Activated naive CD4-positive, alpha-beta T cell treated with anti-CD3 and anti-CD28 coated beads, Interleukin-2, amount 50 U/mL, for 72 hours (primary cell): ENCODE measurements around the gene CAMK4. TPM values are rescaled to one million over a fixed set of nuclear protein-coding genes. Genes with fewer than 3 reads are reported as not detected.

ENCODE experiments used
- ATAC-seq, 2 donors: fragments of 150-1000 bp; cut with Tn5 transposase; 2 replicates each; pipeline ENCODE4 v1.10.0; 2021; ENCODE audit warnings: mild to moderate bottlenecking in 2 of 2, moderate library complexity in 2 of 2
- DNase-seq, 2 donors: peaks; one replicate each; pipeline ENCODE4 v3.0.0; 2021 to 2022; ENCODE audit warnings: low spot score in 2 of 2
- H3K27ac Mint-ChIP-seq, 2 donors: one replicate each; pipeline ENCODE4 v1.8.0; 2022; ENCODE audit warnings: mild to moderate bottlenecking in 2 of 2, mixed read lengths in 2 of 2
- H3K36me3 Mint-ChIP-seq, 2 donors: one replicate each; pipeline ENCODE4 v1.8.0; 2022; ENCODE audit warnings: mixed read lengths in 2 of 2
- H3K9me3 Mint-ChIP-seq, 2 donors: one replicate each; pipeline ENCODE4 v1.8.0; 2022; ENCODE audit warnings: mixed read lengths in 2 of 2
- total RNA-seq, 2 donors: library from RNA; stranded (reverse); gene quantifications; one replicate each; pipeline ENCODE4 v1.2.3, GENCODE V29; 2022

The CAMK4 gene
- total RNA-seq, 2 donors from 2014 or later: 39.0 to 51.3 TPM

DNA sequence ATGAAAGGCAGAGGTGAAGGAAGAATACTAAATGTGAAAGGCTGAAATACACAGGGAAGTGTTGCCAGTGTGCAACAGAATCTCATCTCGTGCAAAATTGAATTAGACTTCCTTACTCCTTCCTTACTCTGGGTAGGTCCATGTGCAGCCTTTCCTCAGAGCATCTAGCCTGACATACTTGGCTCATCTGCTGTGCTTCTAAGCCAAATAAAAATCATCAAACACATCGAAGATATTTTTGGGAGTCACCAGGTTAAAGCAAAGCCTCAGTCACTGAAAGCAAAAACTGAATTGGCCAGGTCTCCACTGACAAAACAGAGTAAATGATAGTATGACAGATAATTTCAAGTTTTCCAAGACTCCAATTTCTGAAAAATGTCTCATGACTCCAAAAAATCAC, 268.8 kb downstream of the CAMK4 start:
- Mint-ChIP-seq H3K36me3 (peaks cover 0 to 15% of the 10 kb centered on the region in 2 donors), H3K27ac (peak overlapping the region in 1 of 2 donors; percentile 93), H3K9me3 (no peaks in the 10 kb centered on the region)
- ATAC-seq: no peak
- DNase-seq: no peak

DNA sequence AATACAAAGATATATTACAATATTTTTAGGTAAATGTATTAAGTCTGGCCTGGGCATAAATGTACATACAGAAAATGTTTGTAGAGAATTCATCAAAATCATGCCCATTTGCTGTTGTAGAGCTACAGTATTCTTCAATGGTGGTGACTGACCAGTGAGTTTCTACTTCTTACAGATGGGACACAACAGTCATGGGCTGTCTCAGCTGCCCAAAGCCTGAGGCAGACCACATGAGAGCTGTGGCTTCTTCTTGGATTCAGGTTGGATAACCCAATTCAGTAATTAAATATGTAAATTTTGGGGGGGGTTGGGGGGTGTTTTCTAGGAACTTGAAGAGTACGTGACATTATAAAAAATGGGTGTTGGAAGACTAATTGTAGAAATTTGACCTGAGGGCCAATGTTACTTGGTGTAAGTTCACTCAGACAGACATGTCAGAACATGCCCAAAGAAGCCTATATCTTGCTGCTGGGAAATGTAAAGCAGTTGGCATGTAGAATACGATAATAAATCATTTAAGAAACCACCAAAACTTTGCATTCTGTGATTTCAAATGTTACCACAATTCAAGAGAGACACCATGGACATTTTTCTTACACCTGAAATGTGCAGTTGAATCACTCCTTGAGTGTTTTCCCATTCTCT, 270.3 kb downstream of the CAMK4 start:
- Mint-ChIP-seq H3K36me3 (peaks cover 0 to 21% of the 10 kb centered on the region in 2 donors), H3K27ac (peak overlapping the region; percentile 36 to 93), H3K9me3 (no peaks in the 10 kb centered on the region)
- DNase-seq (no peak), ATAC-seq (peak in 1 of 2 donors; percentile 85)

GRCh38 chr5:111495159-111495558, 271.0 kb downstream of the CAMK4 start:
- peaks cover 0 to 21% of the 10 kb centered on the region in 2 donors for H3K36me3 Mint-ChIP-seq
- H3K9me3 Mint-ChIP-seq: no peaks in the 10 kb centered on the region
- ATAC-seq (peak in 1 of 2 donors; percentile 15), DNase-seq (no peak)
- H3K27ac Mint-ChIP-seq: peak overlapping the region in 1 of 2 donors; percentile 93

DNA sequence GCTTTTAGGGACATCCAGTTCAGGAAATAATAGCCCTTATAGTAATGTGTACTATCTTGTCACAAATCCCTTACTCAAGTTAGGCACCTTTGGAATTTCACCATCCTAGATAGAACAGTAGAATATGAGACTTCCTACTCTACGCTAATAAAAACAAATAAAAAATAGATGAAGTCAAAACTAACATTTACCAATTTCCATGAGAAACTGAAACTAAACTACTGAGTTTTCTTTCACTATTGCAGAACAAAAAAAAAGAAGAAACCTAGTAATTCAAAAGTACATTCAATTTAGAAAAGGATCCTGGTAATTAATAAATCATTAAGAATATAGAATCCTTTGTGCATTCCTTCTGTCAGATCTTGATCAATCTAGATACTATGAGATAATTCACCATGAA, 274.2 kb downstream of the CAMK4 start:
- Mint-ChIP-seq H3K36me3 (peaks cover 6 to 33% of the 10 kb centered on the region in 2 donors), H3K9me3 (no peaks in the 10 kb centered on the region), H3K27ac (peak overlapping the region in 1 of 2 donors; percentile 26)
- no peak for ATAC-seq
- no peak for DNase-seq

GRCh38 chr5:111502956-111503355, 278.8 kb downstream of the CAMK4 start:
- Mint-ChIP-seq H3K36me3 (peaks cover 6 to 27% of the 10 kb centered on the region in 2 donors), H3K27ac (no peak overlapping the region), H3K9me3 (no peaks in the 10 kb centered on the region)
- DNase-seq: no peak
- no peak for ATAC-seq

DNA sequence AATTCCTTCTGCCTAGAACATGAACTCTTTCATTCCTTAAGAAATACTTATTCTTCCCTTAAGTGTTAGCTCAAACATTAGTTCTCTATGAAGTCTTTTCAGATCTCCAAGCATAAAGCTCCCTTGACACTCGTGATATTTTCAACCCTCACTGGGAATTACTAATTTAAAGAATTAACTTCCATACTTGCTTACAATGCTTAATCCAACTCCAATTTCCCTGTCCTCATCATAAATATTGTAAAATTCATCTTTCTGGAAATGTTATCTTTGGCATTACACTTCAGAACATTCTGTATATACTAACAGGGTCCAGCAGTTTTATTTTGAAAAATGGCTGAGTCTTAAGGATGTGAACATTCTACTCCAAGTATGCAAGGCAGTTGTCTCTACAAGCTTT, 280.9 kb downstream of the CAMK4 start:
- DNase-seq (no peak), ATAC-seq (no peak)
- Mint-ChIP-seq H3K36me3 (peaks cover 6 to 18% of the 10 kb centered on the region in 2 donors), H3K9me3 (no peaks in the 10 kb centered on the region), H3K27ac (no peak overlapping the region)

DNA sequence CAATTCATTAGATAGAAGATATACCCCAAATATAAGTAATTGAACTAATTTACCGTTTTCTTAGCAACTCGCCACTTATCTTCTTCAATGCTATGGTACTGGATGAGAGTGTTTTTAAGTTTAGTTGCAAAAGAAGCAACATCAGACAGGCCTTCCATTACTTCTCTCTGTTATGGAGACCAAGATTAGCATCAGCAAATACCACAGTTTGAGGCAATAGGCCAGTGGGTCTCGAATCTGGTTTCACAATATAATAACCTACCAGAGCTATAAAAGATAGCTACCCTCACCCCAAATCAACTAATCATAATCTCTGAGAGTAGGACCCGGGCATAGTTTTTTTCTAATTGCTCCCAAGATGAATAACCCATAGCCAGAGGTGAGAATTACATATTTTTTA, 283.1 kb downstream of the CAMK4 start:
- H3K36me3 Mint-ChIP-seq: peaks cover 12 to 17% of the 10 kb centered on the region in 2 donors
- no peaks in the 10 kb centered on the region for H3K9me3 Mint-ChIP-seq
- no peak for DNase-seq
- H3K27ac Mint-ChIP-seq: no peak overlapping the region
- no peak for ATAC-seq

- H3K27ac Mint-ChIP-seq: no peak overlapping the region
- H3K36me3 Mint-ChIP-seq: peaks cover 13 to 22% of the 10 kb centered on the region in 2 donors
These were observed 284.9 kb downstream of the CAMK4 start for GRCh38 chr5:111509119-111509518.

DNA sequence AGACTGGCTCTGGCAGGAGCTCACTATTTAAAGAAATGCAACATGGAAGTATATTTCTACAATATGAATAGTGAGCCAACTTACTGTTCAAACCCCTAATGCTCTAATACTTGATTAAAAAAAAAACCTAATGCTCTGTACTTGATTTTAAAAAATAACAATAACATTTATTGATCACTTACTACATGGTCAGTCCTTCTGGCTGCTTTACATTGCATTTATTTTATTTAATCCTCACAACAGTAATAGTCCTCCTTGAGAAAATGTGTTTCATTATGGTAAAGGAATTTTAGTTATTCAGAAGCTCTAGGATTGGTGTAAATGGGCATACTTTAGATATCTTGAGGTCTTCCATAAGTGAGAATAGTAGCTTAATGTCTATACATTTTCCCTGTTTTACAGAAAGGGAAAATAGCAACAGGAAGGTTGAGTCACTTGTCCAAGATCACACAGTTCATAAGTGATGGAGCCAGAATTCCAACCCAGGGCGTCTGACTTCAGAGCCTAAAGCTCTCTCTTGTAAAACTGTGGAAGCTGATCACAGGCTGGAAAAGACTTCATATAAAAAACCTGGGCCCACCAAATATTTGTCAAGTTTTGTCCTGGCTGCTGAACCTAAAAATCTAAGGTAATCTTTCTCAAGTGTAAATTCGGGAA, 287.1 kb downstream of the CAMK4 start:
- Mint-ChIP-seq H3K9me3 (no peaks in the 10 kb centered on the region), H3K27ac (peak overlapping the region; percentile 99), H3K36me3 (peaks cover 13 to 16% of the 10 kb centered on the region in 2 donors)
- DNase-seq: no peak
- no peak for ATAC-seq

More at GRCh38 chr5:111509119-111509518, 284.9 kb downstream of the CAMK4 start:
- no peak for ATAC-seq
- no peaks in the 10 kb centered on the region for H3K9me3 Mint-ChIP-seq
- DNase-seq: no peak

- Mint-ChIP-seq H3K9me3 (no peaks in the 10 kb centered on the region), H3K36me3 (peaks cover 13 to 16% of the 10 kb centered on the region in 2 donors), H3K27ac (peak overlapping the region; percentile 99)
- ATAC-seq (peak; percentile 0 to 18), DNase-seq (no peak)
These were observed 287.7 kb downstream of the CAMK4 start for GRCh38 chr5:111511831-111512374.

- ATAC-seq (peak; percentile 89 to 96), DNase-seq (peak; percentile 92 to 95)
- H3K36me3 Mint-ChIP-seq: peaks cover 13 to 16% of the 10 kb centered on the region in 2 donors
- no peaks in the 10 kb centered on the region for H3K9me3 Mint-ChIP-seq
- H3K27ac Mint-ChIP-seq: peak within 1 kb of the TSS; percentile 99
These were observed 288.4 kb downstream of the CAMK4 start, which contains the start of gene STARD4 for GRCh38 chr5:111512375-111513130. TSS of gene STARD4 (minus strand) at chr5:111512535. CDS start at chr5:111507433, 5,102 bp downstream.

DNA sequence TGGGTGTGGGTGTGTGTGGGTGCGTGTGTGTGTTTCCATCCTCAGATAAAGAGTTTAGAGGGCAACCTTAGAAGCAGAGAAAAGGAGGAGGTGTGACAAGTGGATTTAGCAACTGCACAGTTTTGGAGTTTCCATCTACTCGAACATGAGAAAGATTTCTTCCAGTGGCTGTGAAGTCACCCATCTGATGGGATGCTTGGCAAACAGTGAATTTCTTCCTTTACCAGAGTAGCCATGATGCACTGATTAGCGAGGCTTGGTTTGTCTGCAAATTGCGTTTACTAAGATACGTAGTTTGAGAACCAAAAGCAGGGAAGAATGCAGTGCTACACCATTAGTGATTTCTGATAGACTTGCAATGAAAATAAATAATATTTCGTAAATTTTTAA, 288.9 kb downstream of the CAMK4 start:
- Mint-ChIP-seq H3K27ac (peak overlapping the region; percentile 99), H3K9me3 (no peaks in the 10 kb centered on the region), H3K36me3 (peaks cover 13 to 16% of the 10 kb centered on the region in 2 donors)
- DNase-seq (no peak), ATAC-seq (no peak)

GRCh38 chr5:111514087-111514486, 289.9 kb downstream of the CAMK4 start:
- Mint-ChIP-seq H3K9me3 (no peaks in the 10 kb centered on the region), H3K27ac (no peak overlapping the region), H3K36me3 (peaks cover 13 to 16% of the 10 kb centered on the region in 2 donors)
- DNase-seq (no peak), ATAC-seq (no peak)

- no peaks in the 10 kb centered on the region for H3K36me3 Mint-ChIP-seq
- ATAC-seq: no peak
- H3K27ac Mint-ChIP-seq: peak overlapping the region in 1 of 2 donors; percentile 56
- no peak for DNase-seq
- H3K9me3 Mint-ChIP-seq: no peaks in the 10 kb centered on the region
These were observed 293.8 kb downstream of the CAMK4 start for GRCh38 chr5:111517853-111518501.

- H3K36me3 Mint-ChIP-seq: no peaks in the 10 kb centered on the region
- H3K9me3 Mint-ChIP-seq: no peaks in the 10 kb centered on the region
- ATAC-seq: no peak
- H3K27ac Mint-ChIP-seq: no peak overlapping the region
- DNase-seq: no peak
These were observed 294.6 kb downstream of the CAMK4 start for GRCh38 chr5:111518777-111519176.

GRCh38 chr5:111520908-111521307, 296.7 kb downstream of the CAMK4 start:
- Mint-ChIP-seq H3K36me3 (no peaks in the 10 kb centered on the region), H3K27ac (no peak overlapping the region), H3K9me3 (no peaks in the 10 kb centered on the region)
- no peak for ATAC-seq
- no peak for DNase-seq
